NCI-H2029 (cell line): ENCODE results near the gene UGGT2.
"Not testable (repeated sequence)": the region's sequence is repeated elsewhere in the genome, so short reads cannot be mapped to it uniquely, and the experiment has no call there.

Experiments
- DNase-seq: peaks from one replicate; lab custom pipeline; 2025; lab: John Stamatoyannopoulos, UW

Gene UGGT2

DNA sequence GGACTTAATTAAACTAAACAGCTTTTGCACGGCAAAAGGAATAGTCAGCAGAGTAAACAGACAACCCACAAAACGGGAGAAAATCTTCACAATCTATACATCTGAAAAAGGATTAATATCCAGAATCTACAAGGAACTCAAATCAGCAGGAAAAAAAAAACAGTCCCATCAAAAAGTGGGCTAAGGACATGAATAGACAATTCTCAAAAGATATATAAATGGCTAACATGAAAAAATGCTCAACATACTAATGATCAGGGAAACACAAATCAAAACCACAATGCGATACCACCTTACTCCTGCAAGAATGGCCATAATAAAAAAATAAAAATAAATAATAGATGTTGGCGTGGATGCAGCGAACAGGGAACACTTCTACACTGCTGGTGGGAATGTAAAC is 1.7 kb downstream of the UGGT2 start:
- DNase-seq = not testable (repeated sequence)

DNA sequence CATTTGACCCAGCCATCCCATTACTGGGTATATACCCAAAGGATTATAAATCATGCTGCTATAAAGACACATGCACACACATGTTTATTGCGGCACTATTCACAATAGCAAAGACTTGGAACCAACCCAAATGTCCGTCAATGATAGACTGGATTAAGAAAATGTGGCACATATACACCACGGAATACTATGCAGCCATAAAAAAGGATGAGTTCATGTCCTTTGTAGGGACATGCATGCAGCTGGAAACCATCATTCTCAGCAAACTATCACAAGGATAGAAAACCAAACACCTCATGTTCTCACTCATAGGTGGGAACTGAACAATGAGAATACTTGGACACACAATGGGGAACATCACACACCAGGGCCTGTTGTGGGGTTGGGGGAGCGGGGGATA is 2.2 kb downstream of the UGGT2 start:
- DNase-seq = not testable (repeated sequence)

DNA sequence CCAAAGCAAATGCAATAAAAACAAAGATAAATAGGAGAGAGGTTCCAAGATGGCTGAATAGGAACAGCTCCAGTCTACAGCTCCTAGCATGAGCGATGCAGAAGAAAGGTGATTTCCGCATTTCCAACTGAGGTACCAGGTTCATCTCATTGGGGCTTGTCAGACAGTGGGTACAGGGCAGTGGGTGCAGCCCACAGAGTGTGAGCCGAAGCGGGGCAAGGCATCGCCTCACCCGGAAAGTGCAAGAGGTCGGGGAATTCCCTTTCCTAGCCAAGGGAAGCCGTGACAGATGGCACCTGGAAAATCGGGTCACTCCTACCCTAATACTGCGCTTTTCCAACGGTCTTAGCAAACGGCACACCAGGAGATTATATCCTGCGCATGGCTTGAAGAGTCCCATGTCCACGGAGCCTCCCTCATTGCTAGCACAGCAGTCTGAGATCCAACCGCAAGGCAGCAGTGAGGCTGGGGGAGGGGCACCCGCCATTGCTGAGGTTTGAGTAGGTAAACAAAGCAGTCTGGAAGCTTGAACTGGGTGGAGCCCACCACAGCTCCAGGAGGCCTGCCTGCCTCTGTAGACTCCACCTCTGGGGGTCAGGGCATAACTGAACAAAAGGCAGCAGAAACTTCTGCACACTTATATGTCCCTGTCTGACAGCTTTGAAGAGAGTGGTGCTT is 6.6 kb downstream of the UGGT2 start:
- DNase-seq = not testable (repeated sequence)

DNA sequence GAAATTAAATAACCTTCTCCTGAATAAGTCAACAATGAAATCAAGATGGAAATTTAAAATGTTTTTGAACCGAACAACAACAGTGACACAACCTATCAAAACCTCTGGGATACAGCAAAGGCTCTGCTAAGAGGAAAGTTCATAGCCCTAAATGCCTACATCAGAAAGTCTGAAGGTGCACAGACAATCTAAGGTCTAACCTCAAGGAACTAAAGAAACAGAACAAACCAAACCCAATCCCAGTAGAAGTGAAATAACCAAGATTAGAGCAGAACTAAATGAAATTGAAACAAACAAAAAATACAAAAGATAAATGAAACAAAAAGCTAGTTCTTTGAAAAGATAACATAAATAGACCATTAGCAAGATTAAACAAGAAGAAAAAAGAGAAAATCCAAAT is 9.0 kb downstream of the UGGT2 start:
- no peak for DNase-seq

DNA sequence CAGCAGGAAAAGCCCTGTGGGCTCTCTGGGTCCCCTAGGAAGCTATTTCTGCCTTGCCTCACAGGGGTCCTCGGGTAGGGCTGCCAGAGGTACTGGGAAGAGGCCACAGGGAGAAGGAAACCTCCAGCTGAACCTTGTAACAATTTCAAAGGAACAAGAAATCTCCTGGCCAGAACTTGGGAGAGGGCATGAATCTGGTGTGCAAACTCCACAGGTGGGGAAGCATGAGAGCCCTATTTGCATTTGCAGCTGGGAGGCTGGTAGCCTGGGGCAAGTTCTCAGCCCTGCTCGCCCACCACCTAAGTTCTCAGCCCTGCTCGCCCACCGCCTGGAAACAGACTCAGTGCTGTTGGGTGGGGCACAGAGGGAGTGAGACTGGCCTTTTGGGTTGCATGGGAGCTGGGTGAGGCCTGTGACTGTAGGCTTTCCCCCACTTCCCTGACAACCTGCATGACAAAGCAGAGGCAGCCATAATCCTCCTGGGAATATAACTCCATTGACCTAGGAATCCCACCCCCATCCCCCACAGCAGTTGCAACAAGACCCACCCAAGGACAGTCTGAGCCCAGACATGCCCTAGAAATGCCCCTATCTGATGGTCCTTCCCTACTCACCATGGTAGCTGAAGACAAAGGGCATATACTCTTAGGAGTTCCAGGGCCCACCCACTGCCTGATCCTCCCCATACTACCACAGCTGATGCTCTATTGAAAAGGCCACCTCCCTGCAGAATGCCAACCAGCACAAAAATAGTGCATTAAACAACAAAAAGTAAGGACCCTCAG is 11.7 kb downstream of the UGGT2 start:
- DNase-seq = no peak

DNA sequence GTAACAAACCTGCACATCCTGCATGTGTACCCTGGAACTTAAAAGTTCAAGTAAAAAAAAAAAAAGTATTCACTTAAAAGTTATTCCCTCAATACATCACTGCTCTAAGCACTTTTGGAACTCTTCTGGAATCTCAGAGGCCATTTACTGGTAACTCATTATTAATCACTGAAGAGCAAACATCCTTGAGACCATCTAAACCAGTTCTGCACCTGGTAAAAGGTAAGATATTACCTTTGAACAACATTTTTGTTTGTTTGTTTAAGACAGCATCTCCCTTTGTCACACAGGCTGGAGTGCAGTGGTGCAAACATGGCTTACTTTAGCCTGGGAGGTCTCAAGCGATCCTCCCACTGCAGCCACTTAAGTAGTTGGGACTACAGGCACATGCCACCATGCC is 16.7 kb downstream of the UGGT2 start:
- no peak for DNase-seq

DNA sequence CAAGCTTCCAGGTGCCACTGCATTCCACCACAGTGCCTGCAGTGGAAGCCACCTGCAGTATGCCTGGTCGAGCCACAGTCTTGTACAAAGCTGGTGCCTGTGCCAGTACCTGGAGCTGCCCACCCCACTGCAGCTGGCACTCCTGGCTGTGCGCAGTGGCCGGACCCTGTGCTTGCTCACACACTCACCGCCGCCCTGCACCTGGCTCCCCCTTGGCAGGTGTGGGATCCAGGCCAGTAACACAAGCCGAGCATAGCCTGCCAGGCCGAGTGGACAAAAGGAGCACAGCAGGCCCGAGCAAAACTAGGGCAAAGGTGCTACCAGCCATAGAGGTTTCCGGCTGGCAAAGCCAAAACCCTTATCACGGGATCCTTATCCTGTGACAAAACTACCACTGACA is 18.5 kb downstream of the UGGT2 start:
- no peak for DNase-seq

DNA sequence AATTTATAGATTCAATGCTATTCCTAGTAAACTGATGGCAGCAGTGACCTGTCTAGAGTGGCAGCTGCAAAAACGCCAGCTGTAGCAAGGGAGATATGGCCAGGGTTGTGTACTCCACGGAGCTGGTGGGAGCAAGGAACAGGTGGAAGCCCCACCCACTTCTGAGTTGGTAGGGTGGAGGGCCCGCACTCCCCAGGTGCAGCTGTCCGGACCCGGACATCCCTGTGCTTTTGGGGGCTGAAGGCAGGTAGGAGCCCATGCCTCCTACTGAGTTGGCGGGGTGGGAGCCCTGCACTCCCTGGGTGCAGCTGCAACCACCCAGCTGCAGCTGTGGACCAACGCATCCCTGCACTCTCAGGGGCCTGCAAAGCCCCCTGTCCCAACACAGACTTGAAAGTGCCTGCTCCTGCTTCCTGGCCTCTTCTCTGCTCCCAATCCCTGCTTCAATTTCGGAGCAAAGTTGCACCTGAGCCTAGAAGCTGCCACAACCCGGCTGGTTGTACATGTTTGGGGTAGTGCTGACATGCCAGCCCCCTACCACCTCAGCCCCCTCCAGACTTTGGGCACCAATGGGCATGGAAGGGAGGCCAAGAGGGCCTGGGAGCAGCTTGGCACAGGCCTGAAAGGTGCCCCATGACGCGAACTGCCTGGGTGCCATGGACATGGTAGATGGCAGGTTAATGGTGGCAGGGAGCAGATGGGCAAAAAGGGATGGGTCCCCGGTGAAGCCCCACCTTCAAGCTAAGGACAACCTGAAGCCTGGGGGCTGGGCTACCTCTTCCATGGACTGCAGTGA is 19.8 kb downstream of the UGGT2 start:
- no peak for DNase-seq

DNA sequence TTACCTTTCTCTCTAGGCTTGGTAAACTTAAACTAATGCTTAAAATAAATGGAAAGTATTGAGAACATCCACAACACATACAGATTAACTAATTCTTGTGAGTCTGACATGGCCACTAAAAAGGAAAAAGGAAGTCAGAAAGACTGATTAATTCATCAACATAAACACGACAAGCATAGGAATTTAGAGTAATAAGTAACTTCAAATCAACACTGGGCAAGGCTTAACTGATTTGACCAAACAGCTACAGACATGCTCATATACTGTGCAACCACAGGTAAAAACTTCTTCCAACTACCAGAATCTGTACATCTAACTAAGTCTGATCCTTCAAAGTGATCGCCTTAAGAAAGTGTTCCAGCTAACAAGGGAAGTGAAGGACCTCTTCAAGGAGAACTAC is 20.5 kb downstream of the UGGT2 start:
- DNase-seq = no peak

DNA sequence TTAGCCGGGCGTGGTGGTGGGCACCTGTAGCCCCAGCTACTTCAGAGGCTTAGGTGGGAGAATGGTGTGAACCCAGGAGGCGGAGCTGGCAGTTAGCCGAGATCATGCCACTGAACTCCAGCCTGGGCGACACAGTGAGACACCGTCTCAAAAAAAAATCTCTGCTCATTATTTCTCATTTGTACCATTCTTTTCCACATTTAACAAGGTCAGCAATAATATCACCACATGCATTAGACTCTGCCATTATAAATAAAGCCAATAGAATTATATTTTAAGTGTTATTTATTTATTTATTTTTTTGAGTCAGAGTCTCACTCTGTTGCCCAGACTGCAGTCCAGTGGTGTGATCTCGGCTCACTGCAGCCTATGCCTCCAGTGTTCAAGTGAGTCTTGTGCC is 24.2 kb downstream of the UGGT2 start:
- DNase-seq = no peak

DNA sequence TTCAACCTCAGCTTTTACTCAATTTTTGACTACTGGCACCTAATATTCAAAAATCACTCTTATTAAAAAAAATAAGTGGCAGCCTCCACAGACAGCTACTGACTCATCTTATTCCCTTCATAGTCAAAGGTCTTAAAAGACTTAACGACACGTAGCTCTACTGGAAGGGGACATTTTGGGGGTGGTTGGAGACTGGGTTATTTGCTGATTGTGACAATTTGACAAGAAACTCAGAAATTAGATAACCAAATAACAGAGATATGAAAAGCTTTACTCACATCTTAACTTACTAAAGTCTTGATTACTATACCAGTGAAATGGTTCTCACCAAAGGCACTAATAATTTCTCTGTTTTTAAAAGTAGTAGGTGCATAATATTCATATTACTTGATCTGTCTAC is 25.7 kb downstream of the UGGT2 start:
- no peak for DNase-seq

DNA sequence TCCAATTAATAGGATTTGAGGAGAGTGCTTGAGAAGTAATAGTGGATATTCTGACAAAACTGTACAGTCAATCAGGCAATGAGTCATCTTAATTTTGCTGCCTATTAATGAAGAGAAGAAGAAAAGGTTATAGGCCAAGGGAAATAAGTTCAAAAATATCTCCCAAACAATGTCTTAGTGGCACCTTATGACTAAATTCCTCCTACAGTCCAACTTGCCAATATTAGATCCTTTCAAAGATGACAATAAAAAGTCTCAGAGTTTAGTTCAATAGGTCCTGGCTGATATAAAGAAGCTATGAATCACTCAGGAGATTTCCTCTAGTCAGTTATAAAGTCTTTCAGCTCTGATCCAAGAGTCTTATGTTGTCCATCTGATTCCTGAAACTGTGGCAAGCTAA is 27.9 kb downstream of the UGGT2 start:
- DNase-seq = no peak

DNA sequence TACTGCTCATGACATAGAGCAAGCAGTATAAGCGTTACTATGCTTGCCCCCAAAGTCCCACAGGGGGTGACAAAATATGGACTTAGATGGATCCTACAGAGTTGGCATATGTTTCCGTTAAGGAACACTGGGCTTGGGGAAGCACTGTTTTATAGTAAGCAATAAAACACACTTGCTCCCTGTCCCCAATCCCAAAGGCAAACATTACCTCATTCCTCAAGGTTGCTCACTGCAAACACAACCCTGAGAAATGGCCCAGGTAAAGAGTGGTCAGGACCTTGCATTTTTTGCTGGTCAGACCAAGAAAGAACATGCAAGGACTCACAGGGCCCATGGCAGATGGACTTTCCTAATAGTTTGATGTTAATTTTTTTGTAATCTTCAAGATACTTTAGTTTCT is 32.3 kb downstream of the UGGT2 start:
- DNase-seq = no peak

DNA sequence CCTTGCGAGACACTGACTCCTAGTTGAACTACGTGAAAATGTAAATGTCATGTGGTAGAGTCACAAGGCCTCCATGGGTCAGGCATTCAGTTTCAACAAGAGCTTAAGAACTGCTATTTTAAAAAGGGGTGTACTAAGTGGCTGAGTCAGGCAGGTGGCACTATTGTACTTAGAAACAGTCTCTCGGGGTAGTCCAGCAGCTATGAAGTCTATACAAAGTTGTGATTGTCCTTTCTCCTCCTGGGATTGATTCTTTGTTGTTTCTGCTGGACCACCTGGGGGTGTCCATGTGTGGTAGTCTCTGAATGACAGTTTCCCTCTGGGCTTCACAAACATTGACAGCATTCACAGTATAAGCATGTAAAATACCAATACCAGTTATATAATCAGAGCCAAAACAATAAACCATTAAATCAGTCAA is 33.0 kb downstream of the UGGT2 start:
- no peak for DNase-seq

DNA sequence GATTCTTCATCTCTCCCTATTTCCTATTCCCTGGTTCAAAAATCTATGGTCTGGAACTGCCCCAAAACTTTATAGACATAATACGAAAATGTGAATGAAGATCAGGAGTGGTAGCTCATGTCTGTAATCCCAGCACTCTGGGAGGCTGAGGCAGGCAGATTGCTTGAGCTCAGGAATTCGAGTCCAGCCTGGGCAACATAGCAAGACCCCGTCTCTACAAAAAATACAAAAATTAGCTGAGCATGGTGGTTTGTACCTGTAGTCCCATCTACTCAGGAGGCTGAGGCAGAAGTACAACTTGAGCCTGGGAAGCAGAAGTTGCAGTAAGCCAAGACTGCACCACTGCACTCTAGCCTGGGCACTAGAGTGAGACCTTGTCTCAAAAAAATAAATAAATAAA is 35.1 kb downstream of the UGGT2 start:
- no peak for DNase-seq

DNA sequence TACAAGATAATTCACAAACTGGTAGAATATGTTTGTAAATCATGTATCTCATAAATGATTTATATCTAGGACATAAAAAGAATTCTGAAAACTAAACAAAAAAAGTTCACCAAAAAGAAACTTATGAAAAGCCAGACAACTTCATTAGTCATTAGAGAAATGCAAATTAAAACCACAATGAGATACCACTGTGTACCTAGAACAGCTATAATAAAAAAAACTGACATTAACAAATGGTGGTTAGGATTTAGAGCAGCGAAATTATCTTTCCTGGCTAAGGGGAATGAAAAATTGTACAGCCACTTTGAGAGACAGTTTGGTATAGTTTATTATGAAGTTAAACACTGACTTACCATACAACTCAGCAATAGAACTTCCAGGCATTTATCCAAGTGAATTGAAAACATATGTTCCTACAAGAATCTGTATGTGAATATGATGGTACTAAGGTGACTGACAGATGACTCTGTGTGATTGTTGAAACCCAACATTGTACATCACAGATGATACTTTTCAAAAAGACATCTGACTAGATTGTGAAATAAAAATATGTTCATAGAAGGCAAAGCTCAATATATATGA is 41.8 kb downstream of the UGGT2 start:
- DNase-seq = no peak

DNA sequence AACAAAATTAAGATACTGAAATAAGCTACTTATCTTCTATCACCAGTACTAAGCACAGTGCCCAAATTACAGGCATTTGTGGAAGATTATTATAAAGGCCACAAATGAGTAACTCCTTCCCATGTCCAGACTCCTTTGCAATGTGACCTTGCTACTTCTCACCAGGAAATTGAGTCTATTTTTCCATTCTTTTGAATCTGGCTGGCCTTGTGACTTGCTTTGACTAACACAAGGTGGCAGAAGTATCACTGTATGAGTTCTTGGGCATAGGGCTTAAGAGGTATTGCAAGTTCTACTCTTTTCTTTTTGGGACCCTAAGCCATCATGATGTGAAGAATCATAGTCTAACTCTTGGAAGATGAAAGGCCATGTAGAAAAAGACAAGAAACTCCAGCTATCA is 49.9 kb downstream of the UGGT2 start:
- DNase-seq = no peak

DNA sequence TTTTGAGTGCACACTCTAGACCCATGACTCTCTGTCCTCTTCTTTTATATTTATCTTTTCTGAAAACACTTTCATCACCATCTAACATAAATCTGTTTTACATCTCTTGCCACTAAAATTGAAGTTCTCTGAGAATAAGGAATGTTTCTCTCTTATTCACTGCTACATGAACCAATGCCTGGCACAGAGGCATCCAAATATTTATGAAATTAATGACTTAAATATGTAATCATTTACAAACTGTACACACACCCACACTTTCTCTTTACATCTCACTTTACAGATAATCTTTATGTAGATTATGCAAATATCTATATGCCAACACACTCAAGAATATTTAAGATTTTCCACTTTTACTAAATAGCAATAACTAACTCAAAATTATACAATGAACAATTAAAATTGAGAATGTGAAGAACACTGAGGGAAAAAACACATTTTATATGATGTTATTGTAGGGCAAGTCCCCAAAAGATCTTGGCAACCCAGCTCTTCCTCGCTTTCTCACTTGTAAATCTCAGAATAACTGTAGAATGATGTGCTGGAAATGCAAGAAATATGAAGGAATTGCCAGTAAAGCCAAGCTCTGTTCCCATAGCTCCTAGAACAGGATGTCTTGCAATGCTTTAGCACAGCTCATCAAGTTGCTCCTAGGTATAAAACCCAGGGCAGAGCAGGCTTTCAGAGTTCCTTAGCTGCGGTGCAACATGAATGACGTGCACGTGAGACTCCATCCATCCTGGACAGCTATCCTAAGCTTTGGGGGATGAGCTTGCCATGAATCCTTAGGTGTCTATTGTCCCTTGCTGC is 50.7 kb downstream of the UGGT2 start:
- no peak for DNase-seq

DNA sequence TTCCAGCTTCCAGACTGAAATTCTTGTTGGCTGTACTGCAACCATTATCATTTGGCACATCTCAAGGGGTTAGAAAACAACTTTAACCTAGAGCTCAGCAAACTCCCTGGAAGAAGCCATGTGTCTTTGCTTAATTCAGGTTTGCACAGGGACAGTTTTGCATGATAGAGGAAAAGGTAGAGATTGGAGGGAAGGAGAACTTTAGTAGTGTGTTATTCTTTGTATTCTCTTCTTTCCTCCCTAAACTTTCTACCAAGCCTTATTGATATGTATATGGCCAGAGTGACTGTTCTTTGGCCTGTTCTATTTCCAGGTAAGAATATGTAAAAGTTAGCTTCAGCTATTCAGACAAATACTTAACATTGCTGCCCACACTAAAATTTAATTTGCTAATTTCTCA is 53.1 kb downstream of the UGGT2 start:
- DNase-seq = no peak

DNA sequence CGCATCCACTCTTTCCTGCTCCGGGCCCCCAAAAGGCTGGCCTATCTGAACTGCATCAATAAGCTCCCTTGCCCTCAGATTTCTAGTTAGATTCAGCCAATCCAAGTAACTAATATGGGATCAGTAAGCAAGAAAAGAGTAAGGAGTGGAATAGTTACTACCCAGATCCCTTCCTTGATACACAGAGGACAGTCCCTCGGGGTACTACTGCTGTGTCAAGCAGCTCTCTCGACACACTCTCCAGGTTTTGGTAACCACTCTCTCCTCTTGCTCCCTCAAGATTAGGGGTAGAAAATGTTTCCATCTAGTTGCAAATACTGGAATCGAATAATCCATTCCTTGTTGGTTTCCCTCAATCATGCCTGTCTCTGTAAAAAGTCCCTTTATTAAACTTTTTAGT is 65.4 kb downstream of the UGGT2 start:
- no peak for DNase-seq

DNA sequence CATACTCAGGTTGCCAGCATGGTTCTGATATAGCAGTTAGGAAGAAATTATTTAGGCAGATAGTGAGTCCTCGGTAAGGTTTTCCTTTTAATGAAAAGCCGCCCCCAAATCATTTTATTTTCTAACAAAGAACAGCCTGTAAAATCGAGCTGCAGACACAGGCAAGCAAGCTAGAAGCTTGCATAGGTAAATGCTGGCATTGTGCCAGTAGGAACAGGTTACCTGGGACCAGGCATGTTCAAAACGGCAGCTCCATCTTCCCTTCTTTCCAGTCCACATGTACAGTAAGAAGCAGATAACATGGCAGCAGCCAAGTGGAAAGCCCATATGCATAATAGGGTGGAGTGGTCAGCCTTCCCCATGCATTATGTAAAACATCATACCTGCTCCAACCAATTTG is 71.1 kb downstream of the UGGT2 start:
- DNase-seq = no peak

DNA sequence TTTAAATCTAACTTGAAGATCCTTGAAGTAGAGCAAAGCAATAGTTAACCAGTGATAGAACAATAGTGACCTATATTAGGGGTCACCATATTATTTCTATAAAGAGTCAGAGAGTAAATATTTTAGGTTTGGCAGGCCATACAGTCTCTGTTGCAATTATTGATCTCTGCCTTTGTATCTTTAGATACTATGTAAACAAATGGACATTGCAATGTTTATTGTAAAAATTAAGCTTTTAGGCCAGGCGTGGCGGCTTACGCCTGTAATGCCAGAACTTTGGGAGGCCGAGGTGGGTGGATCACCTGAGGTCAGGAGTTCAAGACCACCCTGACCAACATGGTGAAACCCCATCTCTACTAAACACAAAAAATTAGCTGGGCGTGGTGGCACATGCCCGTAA is 80.5 kb downstream of the UGGT2 start:
- not testable (repeated sequence) for DNase-seq
